Measurements from ENCODE around the gene SGMS2. TPM values are rescaled to one million over a fixed set of nuclear protein-coding genes. Genes with fewer than 3 reads are reported as not detected.

The SGMS2 gene
- total RNA-seq, 2 experiments from 2014 or later = 0.14 to 0.40 TPM

DNA sequence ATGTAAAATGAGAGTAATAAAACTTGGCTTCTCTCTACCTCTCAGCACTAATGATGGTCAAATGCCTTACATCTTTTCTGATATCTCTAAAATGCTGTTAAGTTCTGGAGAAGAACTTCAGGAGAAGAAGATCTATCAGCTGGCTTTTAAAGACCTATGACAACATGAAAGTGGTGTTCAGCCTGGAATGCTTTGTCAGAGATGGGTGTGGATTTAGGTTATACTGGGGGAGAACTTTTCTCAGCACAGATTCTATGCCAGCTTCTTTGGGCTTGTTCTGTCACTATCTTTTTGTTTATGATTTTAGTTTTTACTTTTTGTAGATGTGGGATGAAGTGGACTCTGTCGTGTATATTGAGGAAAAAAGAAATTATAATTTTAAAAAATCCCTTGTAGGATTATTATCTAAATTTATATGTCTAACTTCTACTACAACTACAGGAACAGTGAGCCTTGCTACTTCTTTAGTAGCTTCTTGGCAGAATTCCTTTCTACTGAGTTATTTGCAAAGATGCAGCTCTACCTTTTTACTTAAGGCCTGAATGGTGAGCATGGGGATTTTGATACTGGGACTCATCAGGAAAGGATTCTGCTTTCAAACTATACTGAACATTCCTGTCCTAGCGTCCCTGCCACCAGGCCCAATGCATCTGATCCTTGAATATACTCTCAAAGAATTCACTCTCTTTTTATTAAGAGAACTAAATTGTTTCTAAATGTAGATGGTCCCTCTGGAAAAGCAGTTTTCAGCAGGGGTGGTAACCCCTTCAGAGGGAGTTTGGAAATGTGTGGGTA is 126.2 kb downstream of the SGMS2 start:
- intact Hi-C loops (cut with micrococcal nuclease) = no loop called here
- H3K27ac Mint-ChIP-seq = no peak overlapping the region
- DNase-seq (no peak), ATAC-seq (no peak)
- H3K4me1 Mint-ChIP-seq (ENCODE audit: low read depth) = no peaks in the 10 kb centered on the region
- no peak overlapping the region for H3K4me3 Mint-ChIP-seq
- H3K36me3 Mint-ChIP-seq (ENCODE audit: low read depth) = peaks cover 11% of the 10 kb centered on the region
- no peaks in the 10 kb centered on the region for H3K27me3 Mint-ChIP-seq
- peaks cover 5% of the 10 kb centered on the region for H3K9me3 Mint-ChIP-seq
- CTCF ChIA-PET = no interaction called here
- POLR2A ChIA-PET = no interaction called here
- TF ChIP-seq, protein P1, sequence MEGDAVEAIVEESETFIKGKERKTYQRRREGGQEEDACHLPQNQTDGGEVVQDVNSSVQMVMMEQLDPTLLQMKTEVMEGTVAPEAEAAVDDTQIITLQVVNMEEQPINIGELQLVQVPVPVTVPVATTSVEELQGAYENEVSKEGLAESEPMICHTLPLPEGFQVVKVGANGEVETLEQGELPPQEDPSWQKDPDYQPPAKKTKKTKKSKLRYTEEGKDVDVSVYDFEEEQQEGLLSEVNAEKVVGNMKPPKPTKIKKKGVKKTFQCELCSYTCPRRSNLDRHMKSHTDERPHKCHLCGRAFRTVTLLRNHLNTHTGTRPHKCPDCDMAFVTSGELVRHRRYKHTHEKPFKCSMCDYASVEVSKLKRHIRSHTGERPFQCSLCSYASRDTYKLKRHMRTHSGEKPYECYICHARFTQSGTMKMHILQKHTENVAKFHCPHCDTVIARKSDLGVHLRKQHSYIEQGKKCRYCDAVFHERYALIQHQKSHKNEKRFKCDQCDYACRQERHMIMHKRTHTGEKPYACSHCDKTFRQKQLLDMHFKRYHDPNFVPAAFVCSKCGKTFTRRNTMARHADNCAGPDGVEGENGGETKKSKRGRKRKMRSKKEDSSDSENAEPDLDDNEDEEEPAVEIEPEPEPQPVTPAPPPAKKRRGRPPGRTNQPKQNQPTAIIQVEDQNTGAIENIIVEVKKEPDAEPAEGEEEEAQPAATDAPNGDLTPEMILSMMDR (IDR thresholded peaks at IDR 0.05) = no peak

DNA sequence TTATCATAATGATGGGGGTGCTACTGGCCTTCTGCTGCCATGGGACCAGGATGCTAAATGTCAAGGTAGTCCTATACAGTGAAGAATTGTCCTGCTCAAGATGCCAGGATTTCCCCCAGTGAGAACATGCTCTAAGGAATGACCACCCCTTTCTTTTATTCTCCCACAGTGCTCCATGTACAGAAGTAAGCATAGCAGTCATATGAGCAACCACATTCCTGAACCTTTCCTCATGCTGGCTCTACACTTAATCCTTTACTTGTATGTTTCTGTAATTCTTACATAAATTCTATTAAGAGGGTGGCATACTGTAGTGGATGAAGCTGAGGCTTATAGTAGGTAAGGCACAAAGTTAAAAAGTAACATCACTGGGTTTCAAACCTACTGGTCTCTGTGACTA is 126.8 kb downstream of the SGMS2 start:
- Mint-ChIP-seq H3K27ac (no peak overlapping the region), H3K36me3 (ENCODE audit: low read depth) (peaks cover 14% of the 10 kb centered on the region), H3K4me1 (ENCODE audit: low read depth) (no peaks in the 10 kb centered on the region), H3K4me3 (no peak overlapping the region), H3K9me3 (peaks cover 11% of the 10 kb centered on the region), H3K27me3 (no peaks in the 10 kb centered on the region)
- DNase-seq (no peak), ATAC-seq (no peak)
- POLR2A ChIA-PET = no interaction called here
- intact Hi-C loops (cut with micrococcal nuclease) = no loop called here
- TF ChIP-seq, protein P1 (IDR thresholded peaks at IDR 0.05) = no peak
- CTCF ChIA-PET = no interaction called here

DNA sequence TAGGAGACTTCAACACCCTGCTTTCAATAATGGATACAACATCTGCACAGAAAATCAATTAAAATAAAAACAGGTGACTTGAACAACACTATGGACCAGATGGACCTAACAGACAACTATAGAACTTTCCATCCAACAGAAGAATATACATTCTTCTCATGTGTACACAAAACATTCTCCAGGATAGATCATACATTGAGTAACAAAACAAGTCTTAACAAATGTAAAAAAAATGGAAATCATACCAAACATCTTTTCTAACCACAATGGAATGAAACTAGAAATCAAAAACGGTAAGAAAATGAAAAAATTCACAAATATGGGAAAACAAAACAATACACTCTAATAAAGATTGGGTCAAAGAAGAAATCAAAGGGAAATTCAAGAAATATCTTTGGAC is 131.3 kb downstream of the SGMS2 start:
- no peak for ATAC-seq
- Mint-ChIP-seq H3K36me3 (ENCODE audit: low read depth) (peaks cover 7% of the 10 kb centered on the region), H3K27ac (no peak overlapping the region), H3K27me3 (peaks cover 1% of the 10 kb centered on the region), H3K4me3 (no peak overlapping the region), H3K4me1 (ENCODE audit: low read depth) (no peaks in the 10 kb centered on the region), H3K9me3 (peaks cover 18% of the 10 kb centered on the region)
- intact Hi-C loops (cut with micrococcal nuclease) = no loop called here
- ChIA-PET POLR2A (no interaction called here), CTCF (no interaction called here)
- no peak for DNase-seq
- TF ChIP-seq, protein P1 (IDR thresholded peaks at IDR 0.05) = no peak

Other genes starting within 250 kb of the SGMS2 start
- gene PAPSS1, start 104.7 kb upstream of the SGMS2 start, total RNA-seq = 10 to 100 TPM; 29.5 to 31.1 TPM
- gene CYP2U1, start 106.6 kb downstream of the SGMS2 start, total RNA-seq = 1 to 10 TPM; 2.5 to 3.1 TPM
- 10 to 100 TPM; 50.3 to 50.7 TPM for gene HADH, start 165.0 kb downstream of the SGMS2 start, total RNA-seq

Data from activated CD8-positive, alpha-beta T cell treated with anti-CD3 and anti-CD28 coated beads for 36 hours (primary cell).